Duodenal mucosa (tissue), 2 donors: ENCODE results near the gene LYRM4.

Experiments used
- H3K27ac ChIP-seq: one replicate; pipeline ENCODE4 v1.7.0; 2013; ENCODE audit warnings: low read depth, low read length
- H3K27me3 ChIP-seq, 2 donors: one replicate each; pipeline ENCODE4 v1.7.0; 2013; ENCODE audit warnings: low read length in 2 of 2, control low read depth in 1 of 2; ENCODE audit not compliant: insufficient read depth in 2 of 2, control insufficient read depth in 1 of 2
- H3K36me3 ChIP-seq, 2 donors: one replicate each; pipeline ENCODE4 v1.7.0; 2013; ENCODE audit warnings: low read length in 2 of 2, control low read depth in 1 of 2; ENCODE audit not compliant: insufficient read depth in 2 of 2, control insufficient read depth in 1 of 2
- H3K4me1 ChIP-seq, 2 donors: one replicate each; pipeline ENCODE4 v1.7.0; 2013; ENCODE audit warnings: low read length in 2 of 2, control low read depth in 1 of 2; ENCODE audit not compliant: insufficient read depth in 2 of 2, control insufficient read depth in 1 of 2
- H3K4me3 ChIP-seq, 2 donors: one replicate each; pipeline ENCODE4 v1.7.0; 2013; ENCODE audit warnings: low read length in 2 of 2, low read depth in 1 of 2
- H3K9ac ChIP-seq, 2 donors: one replicate each; pipeline ENCODE4 v1.7.0; 2013; ENCODE audit warnings: low read length in 2 of 2, low read depth in 1 of 2
- H3K9me3 ChIP-seq, 2 donors: one replicate each; pipeline ENCODE4 v1.7.0; 2013; ENCODE audit warnings: low read length in 2 of 2, control low read depth in 1 of 2; ENCODE audit not compliant: control insufficient read depth in 1 of 2

Gene LYRM4

GRCh38 chr6:5260661-5261544, at the start of gene LYRM4, which contains the start of gene FARS2:
Gene LYRM4 (minus strand): TSS chr6:5260950. CDS start chr6:5260733, 217 bp downstream.
Gene FARS2 (plus strand): TSS chr6:5261513.
- Histone ChIP-seq H3K9ac (peak within 1 kb of the TSS; percentile 81 to 85), H3K9me3 (no peaks in the 10 kb centered on the region), H3K27ac (peak within 1 kb of the TSS; percentile 98), H3K4me3 (peak within 1 kb of the TSS; percentile 91 to 98), H3K27me3 (no peaks in the 10 kb centered on the region), H3K36me3 (no peaks in the 10 kb centered on the region), H3K4me1 (peaks cover 13% of the 10 kb centered on the region in 2 donors)

DNA sequence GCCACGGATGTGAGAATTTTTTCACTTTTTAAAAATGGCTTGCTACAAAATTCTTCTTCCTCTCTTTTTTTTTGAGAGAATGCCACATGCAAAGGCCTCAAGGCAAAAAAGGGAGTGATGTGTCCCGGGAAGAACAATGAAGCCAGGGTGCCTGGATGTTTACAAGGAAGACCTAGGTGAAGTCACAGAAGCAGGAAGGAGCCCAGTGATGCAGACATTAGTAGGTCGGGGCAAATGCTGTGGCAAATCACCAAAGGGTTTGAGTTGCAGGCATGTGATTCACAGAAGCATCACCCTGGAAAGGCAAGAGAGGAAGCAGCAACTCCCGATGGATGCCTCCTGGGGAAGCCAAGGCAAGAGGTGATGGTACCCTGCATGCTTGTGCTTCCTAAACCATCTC, 47.3 kb upstream of the LYRM4 start:
- Histone ChIP-seq H3K27me3 (no peaks in the 10 kb centered on the region), H3K4me1 (peaks cover 2 to 8% of the 10 kb centered on the region in 2 donors), H3K9ac (no peak overlapping the region)

DNA sequence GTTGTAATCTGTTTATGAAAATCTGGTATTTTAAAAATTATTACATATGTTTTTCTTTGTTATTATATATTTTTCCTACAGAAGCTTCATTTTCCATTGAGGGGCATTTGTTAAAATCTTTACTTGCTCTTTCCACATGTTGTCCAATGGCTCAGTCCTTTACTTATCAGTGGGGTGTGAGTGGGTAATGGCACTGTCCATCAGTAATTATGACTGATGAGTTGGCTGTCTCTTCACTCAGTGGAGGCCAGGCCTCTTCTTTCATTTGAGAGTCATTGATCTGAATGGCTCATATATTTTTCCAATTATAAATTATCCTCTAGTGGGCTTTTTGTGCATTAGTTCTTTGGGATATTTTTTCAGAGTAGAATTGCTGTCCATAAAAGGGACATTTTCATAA, 46.3 kb upstream of the LYRM4 start:
- H3K4me3 ChIP-seq = no peak overlapping the region
- no peak overlapping the region for H3K27ac ChIP-seq
- H3K9me3 ChIP-seq = no peaks in the 10 kb centered on the region
- peaks cover 5 to 12% of the 10 kb centered on the region in 2 donors for H3K4me1 ChIP-seq
- H3K27me3 ChIP-seq = no peaks in the 10 kb centered on the region
- H3K36me3 ChIP-seq = no peaks in the 10 kb centered on the region
- no peak overlapping the region for H3K9ac ChIP-seq

More for the DNA sequence above, 47.3 kb upstream of the LYRM4 start:
- H3K4me3 ChIP-seq = no peak overlapping the region
- no peak overlapping the region for H3K27ac ChIP-seq
- H3K36me3 ChIP-seq = no peaks in the 10 kb centered on the region
- H3K9me3 ChIP-seq = no peaks in the 10 kb centered on the region

GRCh38 chr6:5305968-5306626, 45.3 kb upstream of the LYRM4 start:
- no peaks in the 10 kb centered on the region for H3K36me3 ChIP-seq
- no peaks in the 10 kb centered on the region for H3K9me3 ChIP-seq
- no peaks in the 10 kb centered on the region for H3K27me3 ChIP-seq
- H3K9ac ChIP-seq = no peak overlapping the region
- no peak overlapping the region for H3K4me3 ChIP-seq
- no peak overlapping the region for H3K27ac ChIP-seq
- peaks cover 5 to 13% of the 10 kb centered on the region in 2 donors for H3K4me1 ChIP-seq

- no peak overlapping the region for H3K4me3 ChIP-seq
- H3K27me3 ChIP-seq = no peaks in the 10 kb centered on the region
- no peaks in the 10 kb centered on the region for H3K36me3 ChIP-seq
- H3K9me3 ChIP-seq = no peaks in the 10 kb centered on the region
- H3K9ac ChIP-seq = no peak overlapping the region
- H3K27ac ChIP-seq = no peak overlapping the region
- H3K4me1 ChIP-seq = peaks cover 5 to 13% of the 10 kb centered on the region in 2 donors
Measured at GRCh38 chr6:5303682-5304081, 42.9 kb upstream of the LYRM4 start.

DNA sequence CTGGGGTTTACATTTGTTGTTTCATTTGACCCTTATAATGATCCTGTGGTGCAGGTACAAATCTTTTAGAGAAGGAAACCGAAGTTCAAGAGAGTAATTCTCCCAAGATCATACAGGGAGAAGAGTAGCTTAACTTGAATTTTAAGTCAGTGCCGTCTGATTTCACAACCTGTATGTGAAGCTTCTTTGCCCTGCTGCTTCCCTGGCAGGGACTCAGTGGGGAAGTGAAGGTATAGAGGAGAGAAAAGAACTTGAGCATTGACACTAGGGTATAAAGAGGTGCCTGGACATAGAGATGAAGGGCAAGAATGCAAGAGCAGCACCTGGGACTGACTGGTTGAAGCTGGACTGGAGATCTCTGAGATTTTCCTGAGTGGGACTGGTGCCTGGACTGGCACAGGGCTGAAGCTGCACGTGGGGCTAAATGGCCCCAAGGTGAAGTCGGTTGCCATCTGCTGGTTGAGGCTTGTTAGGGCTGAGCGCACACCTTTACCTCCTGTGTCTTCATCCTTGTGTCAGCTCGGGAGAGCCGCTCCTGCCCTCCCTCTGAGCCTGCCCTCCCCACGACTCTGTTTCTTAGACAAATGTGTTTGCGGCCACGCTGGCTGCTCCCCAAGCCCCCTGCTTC, 42.4 kb upstream of the LYRM4 start:
- Histone ChIP-seq H3K27me3 (no peaks in the 10 kb centered on the region), H3K4me1 (peaks cover 5 to 13% of the 10 kb centered on the region in 2 donors), H3K27ac (no peak overlapping the region), H3K9ac (no peak overlapping the region), H3K36me3 (no peaks in the 10 kb centered on the region), H3K9me3 (no peaks in the 10 kb centered on the region), H3K4me3 (no peak overlapping the region)

DNA sequence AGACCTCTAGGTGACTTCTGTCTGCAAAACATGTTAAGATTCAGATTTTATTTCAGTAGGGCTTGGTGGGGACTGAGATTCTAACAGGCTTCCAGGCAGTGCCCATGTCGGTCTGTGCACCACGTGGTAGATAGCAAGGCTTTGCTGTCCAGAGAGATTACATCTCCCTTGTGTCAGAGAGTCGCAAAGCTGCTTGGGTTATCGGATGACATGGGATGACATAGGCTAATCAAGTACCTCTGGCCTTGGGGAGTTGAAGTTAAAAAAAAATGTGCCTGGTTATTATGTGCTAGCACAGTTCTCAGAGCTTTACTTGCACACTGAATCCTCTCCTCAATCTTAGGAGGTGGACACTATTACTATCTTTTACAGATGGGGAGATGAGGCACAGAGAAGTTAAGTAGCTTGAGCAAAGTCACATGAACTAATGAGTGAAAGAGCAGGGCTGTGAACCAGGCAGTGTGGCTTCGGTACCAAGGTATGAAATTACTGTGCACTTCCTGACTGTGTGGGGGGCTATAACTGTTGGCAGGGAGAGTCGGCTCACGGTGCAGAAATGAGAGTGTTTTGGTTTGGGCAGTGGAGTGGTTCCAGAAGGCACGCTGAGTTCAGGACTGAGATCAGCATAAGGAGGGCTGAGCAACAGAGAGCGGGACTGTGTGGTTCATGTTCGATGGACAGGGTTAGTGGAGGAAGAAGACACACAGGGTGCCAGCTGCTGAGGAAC, 41.6 kb upstream of the LYRM4 start:
- Histone ChIP-seq H3K27me3 (no peaks in the 10 kb centered on the region), H3K9me3 (no peaks in the 10 kb centered on the region), H3K36me3 (no peaks in the 10 kb centered on the region), H3K4me1 (peaks cover 5 to 13% of the 10 kb centered on the region in 2 donors), H3K9ac (no peak overlapping the region), H3K4me3 (no peak overlapping the region), H3K27ac (no peak overlapping the region)

- no peak overlapping the region for H3K27ac ChIP-seq
- H3K4me1 ChIP-seq = peaks cover 3 to 6% of the 10 kb centered on the region in 2 donors
- no peaks in the 10 kb centered on the region for H3K9me3 ChIP-seq
- H3K9ac ChIP-seq = no peak overlapping the region
- peaks cover 0 to 3% of the 10 kb centered on the region in 2 donors for H3K36me3 ChIP-seq
- H3K27me3 ChIP-seq = no peaks in the 10 kb centered on the region
- H3K4me3 ChIP-seq = no peak overlapping the region
Measured at GRCh38 chr6:5300206-5300764, 39.5 kb upstream of the LYRM4 start.

DNA sequence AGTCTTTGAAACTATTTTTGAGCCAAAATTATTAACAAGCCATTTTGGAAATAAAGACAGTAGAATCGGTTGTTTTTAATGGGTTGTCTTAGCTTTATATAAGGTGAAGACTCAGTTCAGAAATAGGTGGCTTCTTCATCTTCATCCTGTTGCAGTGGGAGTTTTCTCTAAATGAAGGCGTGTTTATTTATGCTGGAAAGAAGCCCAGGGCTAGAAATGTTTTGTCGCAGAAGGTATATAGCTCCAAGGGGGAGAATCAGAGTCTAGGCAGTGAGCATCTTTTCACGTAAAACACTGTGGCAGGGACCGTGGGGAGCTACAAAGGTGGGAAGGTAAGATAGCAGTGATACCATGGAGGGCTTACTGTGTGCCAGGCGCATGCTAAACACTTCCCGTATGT, 34.9 kb upstream of the LYRM4 start:
- Histone ChIP-seq H3K9ac (no peak overlapping the region), H3K27me3 (no peaks in the 10 kb centered on the region)

More for the DNA sequence above, 34.9 kb upstream of the LYRM4 start:
- H3K36me3 ChIP-seq = peaks cover 0 to 3% of the 10 kb centered on the region in 2 donors
- no peak overlapping the region for H3K4me3 ChIP-seq
- H3K4me1 ChIP-seq = peaks cover 3 to 14% of the 10 kb centered on the region in 2 donors
- H3K9me3 ChIP-seq = no peaks in the 10 kb centered on the region
- no peak overlapping the region for H3K27ac ChIP-seq
